RPMI8226 (cell line): ENCODE results near the gene ABCG1.
A peak's percentile ranks its signal among the peaks of the same experiment; 100 is the strongest.

Experiments used
- DNase-seq: peaks from one replicate; pipeline ENCODE4 v3.0.0-alpha.2; 2015

Gene ABCG1

DNA sequence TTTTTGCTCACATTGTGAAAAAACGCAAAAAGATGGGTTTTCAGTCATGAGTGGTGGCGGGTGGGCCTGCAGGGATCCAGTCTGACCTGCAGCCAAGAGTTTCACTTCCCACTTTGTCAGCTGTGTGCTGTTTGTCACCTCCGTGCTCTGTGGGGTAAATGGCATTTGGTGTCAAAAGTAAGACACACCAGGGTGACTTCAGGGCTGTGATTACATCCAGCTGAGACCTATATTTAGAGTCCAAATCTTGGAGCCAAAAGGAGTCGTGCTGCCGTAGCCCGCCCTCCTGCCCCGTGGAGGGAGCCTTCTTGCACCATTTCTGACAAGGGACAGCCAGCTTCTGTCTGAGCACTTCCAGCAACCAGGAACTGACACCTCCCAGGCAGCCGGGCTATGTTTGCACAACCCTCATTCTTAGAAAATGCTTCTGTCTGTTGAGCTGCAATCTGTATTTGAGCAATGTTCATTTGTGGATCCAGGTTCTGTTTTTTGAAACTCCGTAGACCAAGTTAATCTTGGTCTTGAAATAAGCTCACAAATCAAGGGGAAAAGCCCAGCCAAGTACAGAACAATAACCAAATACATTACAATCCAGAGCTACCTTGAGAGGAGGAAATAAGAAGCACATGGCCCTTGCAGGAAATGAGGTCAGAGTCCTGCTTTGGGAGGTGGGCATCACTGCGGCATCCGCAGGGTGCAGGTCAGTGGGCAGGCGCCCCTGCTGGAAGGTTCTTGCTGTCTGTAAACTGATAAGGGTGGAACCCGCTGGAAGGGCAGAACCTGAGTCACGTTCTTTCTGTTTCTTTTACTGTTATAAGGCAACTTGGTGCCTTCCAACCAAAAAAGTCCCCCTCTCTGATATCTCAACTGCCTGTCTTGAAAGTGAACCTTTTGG is 14.4 kb downstream of the ABCG1 start:
- DNase-seq: peak; percentile 96

GRCh38 chr21:42234041-42234440 is 15.1 kb downstream of the ABCG1 start:
- DNase-seq: peak; percentile 35

DNA sequence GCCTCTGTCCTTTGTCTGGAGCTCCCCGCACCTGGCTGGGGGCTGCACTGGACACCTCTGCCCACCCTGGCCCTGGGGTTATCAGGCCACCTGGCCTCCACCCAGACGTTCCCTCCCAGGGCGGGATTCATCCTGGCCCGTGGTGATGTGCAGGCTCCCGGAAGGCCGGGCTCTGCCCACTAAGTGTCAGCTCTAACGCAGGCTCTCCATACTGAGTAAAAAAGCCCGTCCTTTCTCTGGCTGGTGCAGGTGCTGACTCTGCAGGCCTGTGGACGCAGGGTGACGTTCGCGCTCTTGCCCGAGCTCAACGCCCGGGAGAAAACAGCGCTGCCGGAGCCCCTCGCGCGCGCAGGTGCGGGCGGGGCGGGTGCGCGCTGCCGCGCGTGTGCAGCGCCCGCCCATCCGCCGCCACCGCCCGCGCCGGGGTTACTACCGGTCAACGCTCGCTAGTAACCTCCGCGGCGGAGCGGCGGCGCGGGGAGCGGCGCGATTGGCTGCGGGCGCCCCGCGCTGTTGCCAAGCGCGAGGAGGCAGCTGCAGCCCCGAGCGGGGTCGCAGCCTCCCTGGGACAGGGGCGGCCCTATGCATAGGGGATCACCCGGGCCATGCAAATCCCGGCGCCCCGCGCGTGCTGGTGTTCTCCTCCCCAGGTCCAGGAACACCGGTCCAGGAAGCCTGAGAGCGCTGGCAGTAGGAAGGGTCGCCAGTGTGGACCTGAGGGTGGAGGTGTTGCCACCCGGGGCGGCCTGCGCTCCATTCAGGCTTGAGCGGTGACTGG is 15.7 kb downstream of the ABCG1 start:
- peak; percentile 97 for DNase-seq

DNA sequence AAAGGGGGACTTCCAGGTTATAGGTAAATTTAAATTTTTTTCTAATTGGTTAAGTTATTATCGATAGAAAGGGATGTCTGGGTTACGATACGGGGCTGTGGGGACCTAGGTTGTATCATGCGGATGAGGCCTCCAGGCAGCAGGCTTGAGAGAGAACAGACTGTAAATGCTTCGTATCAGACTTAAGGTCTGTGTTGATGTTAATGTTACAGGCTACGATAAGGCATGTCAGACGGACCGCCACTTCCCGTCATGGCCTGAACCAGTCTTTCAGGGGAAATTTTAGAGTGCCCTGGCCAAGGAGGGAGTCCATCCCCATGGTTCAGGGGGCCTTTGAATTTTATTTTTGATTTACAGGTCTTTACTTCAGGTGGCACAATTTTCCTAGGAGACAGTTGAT is 16.7 kb downstream of the ABCG1 start:
- DNase-seq: no peak

- no peak for DNase-seq
Observed at GRCh38 chr21:42236014-42236413, 17.1 kb downstream of the ABCG1 start.

- no peak for DNase-seq
Observed at GRCh38 chr21:42236693-42237092, 17.8 kb downstream of the ABCG1 start.

- DNase-seq: no peak
Observed at GRCh38 chr21:42237161-42237560, 18.2 kb downstream of the ABCG1 start.

DNA sequence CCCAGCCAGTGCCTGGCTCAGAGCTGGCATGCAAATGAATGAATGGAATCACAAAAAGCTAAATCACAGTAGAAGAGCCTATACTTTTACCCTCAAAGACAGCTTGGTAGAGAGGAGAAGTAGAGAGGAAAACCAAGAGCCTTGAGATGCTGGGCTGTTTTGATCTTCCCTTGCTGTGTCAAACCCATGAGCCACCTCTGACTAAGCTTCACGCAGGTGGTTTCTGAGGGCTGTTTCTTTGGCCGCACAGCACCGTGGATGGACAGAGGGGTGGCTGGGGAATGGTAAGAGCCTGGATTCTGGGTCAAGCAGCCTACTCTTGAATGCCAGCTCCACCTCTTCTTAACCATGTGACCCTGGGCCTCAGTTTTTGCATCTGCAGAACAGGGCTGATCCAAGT is 18.6 kb downstream of the ABCG1 start:
- peak; percentile 33 for DNase-seq

- peak; percentile 31 for DNase-seq
Observed at GRCh38 chr21:42238185-42238934, 19.4 kb downstream of the ABCG1 start.

DNA sequence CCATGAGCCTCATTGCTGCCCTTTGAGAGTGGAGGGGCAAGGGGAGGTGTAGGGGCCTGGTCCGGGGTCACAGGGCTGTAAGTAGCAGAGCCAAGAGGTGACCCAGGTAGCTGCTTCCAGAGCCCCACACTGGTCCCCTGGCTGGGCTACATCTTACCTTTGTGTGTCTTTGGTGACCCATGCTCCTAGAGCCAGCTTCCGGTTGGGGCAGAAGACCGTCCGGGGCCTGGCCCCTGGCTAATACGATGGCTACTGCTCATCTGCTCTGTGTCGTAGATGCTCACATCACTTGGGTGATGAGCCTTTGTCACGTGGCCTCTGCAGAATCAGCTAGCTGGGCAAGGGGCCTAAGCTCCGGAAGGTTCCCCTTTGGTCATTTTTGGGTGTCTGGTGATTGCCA is 20.6 kb downstream of the ABCG1 start:
- no peak for DNase-seq

DNA sequence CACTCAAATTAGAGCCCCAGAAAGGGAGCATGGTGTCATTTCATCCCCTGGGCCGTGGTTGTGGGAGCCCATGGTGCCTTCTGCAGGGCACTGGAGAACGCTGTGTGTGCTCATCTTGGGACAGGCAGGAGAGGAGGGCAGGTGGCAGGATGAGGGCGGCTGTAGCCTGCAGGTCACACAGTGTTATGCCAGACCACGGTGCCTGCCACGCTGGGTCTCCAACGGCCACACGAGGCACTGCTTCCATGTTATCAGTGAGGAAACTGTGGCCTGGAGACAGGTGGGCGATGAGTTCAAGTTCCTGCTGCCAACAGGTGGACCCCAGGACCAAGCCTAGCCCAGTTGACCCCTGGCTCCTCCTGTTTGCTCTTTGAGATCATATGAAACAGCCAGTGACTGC is 21.0 kb downstream of the ABCG1 start:
- no peak for DNase-seq

GRCh38 chr21:42242611-42243010 is 23.7 kb downstream of the ABCG1 start:
- no peak for DNase-seq

GRCh38 chr21:42243026-42243425 is 24.1 kb downstream of the ABCG1 start:
- no peak for DNase-seq

GRCh38 chr21:42245331-42246193 is 26.6 kb downstream of the ABCG1 start:
- DNase-seq: peak; percentile 41

GRCh38 chr21:42247716-42248115 is 28.8 kb downstream of the ABCG1 start:
- no peak for DNase-seq

- no peak for DNase-seq
Observed at GRCh38 chr21:42248241-42248640, 29.3 kb downstream of the ABCG1 start.

GRCh38 chr21:42248783-42249597 is 30.1 kb downstream of the ABCG1 start:
- DNase-seq: peak; percentile 76

GRCh38 chr21:42250422-42251403 is 31.8 kb downstream of the ABCG1 start:
- peak; percentile 37 for DNase-seq

DNA sequence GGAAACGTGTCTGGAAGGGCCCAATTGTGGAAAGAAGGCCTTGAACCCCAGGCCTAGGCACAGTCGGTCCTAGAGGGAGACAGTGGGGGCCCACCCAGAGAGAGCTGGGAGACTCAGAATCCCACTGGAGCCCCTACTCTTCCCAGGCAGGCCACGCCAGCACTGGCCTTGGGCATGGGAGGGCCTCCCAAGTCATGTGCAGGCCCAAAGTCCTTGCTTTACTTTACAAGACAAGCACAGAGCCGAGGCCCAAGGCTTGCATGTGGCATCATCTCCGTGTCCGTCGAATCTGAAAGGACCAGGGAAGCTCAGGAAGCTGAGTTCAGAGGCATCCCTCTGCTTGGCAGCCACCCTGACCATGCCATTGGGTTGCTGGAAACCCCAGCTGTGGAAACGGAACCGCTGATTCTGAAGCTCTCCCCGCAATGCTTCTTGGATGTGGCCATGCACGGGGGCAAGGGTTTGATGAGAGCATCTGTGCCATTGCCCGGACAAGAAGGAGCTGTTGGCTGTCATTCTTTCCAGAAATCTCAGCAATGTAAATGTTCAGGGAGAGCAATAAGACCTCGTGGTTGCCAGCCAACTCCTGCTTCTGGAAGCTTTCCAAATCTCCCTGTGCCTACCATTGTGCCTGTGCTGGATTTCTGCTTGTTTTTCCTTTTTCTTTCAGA is 32.8 kb downstream of the ABCG1 start:
- no peak for DNase-seq

- DNase-seq: no peak
Observed at GRCh38 chr21:42252325-42252654, 33.4 kb downstream of the ABCG1 start.
